HL-60 (cell line): ENCODE data around the gene MMP24.

Source experiments
- DNase-seq, 2 experiments: peaks; one replicate each; pipeline ENCODE4 v3.0.0-alpha.2; 2010 to 2020; ENCODE audit warnings: low read depth in 1 of 2, low spot score in 1 of 2
- H3K27ac ChIP-seq: fragments of 250-450 bp; sonication (Bioruptor Pico); replicated peaks from 2 replicates; pipeline ENCODE4 v1.5.1; 2020; ENCODE audit warnings: mild to moderate bottlenecking, moderate library complexity
- H3K27me3 ChIP-seq: fragments of 250-450 bp; sonication (Bioruptor Pico); 2 replicates; pipeline ENCODE4 v1.5.1; 2021; ENCODE audit warnings: mild to moderate bottlenecking, moderate library complexity; ENCODE audit not compliant: insufficient read depth, poor library complexity, severe bottlenecking
- H3K4me3 ChIP-seq: replicated peaks from 2 replicates; pipeline ENCODE4 v1.5.1; 2011; ENCODE audit warnings: mild to moderate bottlenecking, control low read depth, low read length; ENCODE audit not compliant: insufficient read depth
- GABPA ChIP-seq: IDR thresholded peaks from 2 replicates; pipeline ENCODE4 v1.6.1; 2012; ENCODE audit warnings: low read depth
- POLR2AphosphoS5 ChIP-seq: IDR thresholded peaks from 2 replicates; pipeline ENCODE4 v1.6.1; 2012; ENCODE audit warnings: low read depth
- SPI1 ChIP-seq: IDR thresholded peaks from 2 replicates; pipeline ENCODE4 v1.6.1; 2012; ENCODE audit warnings: low read depth, mild to moderate bottlenecking, borderline replicate concordance
- TF ChIP-seq, protein P1 (sequence below): IDR thresholded peaks from 2 replicates; pipeline ENCODE4 v1.6.1; 2012; ENCODE audit warnings: low read depth; ENCODE audit not compliant: insufficient replicate concordance
- TF ChIP-seq, protein P2 (sequence below): IDR thresholded peaks from one replicate; pipeline ENCODE4 v1.5.1; 2011; ENCODE audit warnings: low read length, control low read depth, inconsistent platforms; ENCODE audit not compliant: insufficient read depth

Gene MMP24

DNA sequence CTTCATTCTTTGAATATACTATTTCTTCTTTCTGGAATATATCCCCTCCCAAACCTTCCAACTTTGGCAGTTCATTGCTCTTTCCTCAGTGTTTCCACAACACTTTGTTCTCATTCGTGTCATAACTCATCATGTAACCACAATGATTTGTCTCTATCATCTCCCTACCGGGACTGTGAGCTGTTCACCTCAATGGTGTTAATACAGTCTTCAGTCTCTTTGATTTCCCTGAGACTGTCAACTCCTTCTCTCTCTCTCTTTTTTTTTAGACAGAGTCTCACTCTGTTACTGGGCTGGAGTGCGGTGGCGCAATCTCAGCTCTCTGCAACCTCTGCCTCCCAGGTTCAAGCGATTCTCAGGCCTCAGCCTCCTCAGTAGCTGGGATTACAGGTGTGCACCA lies 2.5 kb upstream of the MMP24 start:
- no peak overlapping the region for H3K27ac ChIP-seq
- no peak for TF ChIP-seq POLR2AphosphoS5
- TF ChIP-seq GABPA: no peak
- TF ChIP-seq SPI1: no peak
- TF ChIP-seq, protein P1, sequence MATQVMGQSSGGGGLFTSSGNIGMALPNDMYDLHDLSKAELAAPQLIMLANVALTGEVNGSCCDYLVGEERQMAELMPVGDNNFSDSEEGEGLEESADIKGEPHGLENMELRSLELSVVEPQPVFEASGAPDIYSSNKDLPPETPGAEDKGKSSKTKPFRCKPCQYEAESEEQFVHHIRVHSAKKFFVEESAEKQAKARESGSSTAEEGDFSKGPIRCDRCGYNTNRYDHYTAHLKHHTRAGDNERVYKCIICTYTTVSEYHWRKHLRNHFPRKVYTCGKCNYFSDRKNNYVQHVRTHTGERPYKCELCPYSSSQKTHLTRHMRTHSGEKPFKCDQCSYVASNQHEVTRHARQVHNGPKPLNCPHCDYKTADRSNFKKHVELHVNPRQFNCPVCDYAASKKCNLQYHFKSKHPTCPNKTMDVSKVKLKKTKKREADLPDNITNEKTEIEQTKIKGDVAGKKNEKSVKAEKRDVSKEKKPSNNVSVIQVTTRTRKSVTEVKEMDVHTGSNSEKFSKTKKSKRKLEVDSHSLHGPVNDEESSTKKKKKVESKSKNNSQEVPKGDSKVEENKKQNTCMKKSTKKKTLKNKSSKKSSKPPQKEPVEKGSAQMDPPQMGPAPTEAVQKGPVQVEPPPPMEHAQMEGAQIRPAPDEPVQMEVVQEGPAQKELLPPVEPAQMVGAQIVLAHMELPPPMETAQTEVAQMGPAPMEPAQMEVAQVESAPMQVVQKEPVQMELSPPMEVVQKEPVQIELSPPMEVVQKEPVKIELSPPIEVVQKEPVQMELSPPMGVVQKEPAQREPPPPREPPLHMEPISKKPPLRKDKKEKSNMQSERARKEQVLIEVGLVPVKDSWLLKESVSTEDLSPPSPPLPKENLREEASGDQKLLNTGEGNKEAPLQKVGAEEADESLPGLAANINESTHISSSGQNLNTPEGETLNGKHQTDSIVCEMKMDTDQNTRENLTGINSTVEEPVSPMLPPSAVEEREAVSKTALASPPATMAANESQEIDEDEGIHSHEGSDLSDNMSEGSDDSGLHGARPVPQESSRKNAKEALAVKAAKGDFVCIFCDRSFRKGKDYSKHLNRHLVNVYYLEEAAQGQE: no peak
- TF ChIP-seq, protein P2, sequence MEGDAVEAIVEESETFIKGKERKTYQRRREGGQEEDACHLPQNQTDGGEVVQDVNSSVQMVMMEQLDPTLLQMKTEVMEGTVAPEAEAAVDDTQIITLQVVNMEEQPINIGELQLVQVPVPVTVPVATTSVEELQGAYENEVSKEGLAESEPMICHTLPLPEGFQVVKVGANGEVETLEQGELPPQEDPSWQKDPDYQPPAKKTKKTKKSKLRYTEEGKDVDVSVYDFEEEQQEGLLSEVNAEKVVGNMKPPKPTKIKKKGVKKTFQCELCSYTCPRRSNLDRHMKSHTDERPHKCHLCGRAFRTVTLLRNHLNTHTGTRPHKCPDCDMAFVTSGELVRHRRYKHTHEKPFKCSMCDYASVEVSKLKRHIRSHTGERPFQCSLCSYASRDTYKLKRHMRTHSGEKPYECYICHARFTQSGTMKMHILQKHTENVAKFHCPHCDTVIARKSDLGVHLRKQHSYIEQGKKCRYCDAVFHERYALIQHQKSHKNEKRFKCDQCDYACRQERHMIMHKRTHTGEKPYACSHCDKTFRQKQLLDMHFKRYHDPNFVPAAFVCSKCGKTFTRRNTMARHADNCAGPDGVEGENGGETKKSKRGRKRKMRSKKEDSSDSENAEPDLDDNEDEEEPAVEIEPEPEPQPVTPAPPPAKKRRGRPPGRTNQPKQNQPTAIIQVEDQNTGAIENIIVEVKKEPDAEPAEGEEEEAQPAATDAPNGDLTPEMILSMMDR: no peak
- H3K4me3 ChIP-seq: no peak overlapping the region
- H3K27me3 ChIP-seq: peaks cover 20% of the 10 kb centered on the region
- DNase-seq: no peak

DNA sequence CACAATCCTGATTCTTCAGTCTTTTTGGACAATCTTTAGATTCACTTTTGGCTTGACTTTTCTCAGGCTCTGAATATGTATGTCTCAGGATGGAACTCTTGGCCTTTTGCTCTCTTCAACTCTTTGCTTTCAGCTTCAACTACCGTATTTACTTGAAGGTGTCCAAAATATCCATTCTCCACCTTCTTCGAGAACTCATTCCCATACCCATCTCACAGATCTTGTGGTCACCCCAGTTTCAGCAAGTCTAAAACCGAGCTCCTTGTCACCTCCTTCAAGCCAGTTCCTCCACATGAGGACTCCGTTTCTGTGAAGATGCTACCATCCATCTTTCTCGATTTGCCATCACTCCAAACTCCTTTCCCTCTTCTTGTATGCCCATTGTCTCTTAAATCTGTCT lies 2.0 kb upstream of the MMP24 start:
- Histone ChIP-seq H3K27ac (no peak overlapping the region), H3K4me3 (no peak overlapping the region), H3K27me3 (peaks cover 20% of the 10 kb centered on the region)
- DNase-seq: no peak
- TF ChIP-seq POLR2AphosphoS5: no peak

DNA sequence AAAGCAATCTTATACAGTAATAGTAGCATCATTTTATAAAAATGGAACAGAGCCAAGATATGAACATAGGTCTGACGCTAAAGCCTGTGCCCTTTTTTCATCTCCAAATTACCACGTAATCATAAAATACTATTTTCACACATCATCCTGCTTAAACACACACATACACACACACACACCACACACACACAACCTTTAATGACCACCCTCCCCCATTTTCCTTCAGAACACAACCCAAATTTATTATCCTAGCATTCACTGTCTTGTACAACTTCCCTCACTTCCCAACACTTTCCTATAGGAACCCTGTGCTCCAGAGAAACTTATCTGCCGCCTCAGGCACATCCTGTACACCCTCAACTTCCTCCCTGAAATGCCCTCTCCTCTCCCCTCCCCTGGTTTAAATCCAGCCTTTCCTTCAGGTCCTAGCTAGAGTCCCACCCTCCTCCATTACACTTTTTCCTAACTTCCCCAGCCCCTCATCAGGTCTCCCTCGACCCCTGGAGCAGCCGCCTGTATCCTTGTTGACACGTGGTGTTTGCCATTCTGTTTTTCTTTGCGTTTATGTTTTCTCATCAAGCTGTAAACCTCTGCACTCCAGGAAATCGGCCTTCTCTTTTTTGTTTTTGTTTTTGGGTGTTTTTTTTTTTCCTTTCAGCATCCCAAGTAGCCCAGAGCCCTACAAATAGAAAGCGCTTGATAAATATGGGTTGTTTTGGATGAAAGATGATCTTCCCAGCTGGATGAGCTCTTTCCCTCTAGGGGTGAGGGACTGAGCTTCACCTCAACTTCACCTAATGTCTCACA lies 968 bp upstream of the MMP24 start:
- no peak overlapping the region for H3K27ac ChIP-seq
- TF ChIP-seq GABPA (no peak), SPI1 (no peak), POLR2AphosphoS5 (no peak)
- TF ChIP-seq, protein P1: no peak
- TF ChIP-seq, protein P2: no peak
- no peak for DNase-seq
- no peak overlapping the region for H3K4me3 ChIP-seq
- peaks cover 20% of the 10 kb centered on the region for H3K27me3 ChIP-seq

DNA sequence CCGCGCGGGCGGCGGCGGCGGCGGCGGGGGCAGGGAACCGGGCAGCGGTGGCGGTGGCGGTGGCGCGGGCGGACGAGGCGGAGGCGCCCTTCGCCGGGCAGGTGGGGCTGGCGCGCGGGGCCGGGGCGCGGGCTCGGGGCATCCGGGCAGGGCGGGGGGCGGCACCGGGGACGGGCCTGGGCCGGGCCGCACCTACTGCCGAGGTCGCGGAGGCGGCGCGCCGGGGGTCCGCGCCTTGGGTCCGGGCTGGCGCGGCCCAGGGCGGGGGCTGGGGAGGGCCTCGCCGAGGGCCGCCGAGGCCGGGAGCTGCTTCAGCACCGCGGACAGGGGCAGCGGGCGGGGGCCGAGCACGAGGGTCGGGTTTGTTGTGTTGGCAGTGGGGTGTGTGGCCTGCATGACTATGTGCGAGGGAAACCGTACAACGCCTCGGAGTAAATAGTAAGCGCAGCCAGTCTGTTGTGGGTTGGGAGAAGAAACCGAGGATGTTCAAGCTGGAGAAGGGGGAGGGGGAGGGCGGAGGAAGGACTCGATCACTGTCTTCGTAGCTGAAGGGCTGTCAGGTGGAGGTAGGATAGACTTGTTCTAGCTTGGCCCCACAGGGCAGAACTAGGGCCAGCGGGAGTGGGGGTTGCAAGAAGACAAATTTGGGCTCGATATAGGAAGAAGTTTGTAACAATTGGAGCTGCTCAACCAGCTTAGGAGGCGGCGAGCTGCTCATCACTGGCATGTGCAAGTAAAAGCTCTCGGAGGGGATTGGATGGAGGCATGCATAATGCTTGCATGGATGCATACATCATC lies 593 bp downstream of the MMP24 start:
- TF ChIP-seq POLR2AphosphoS5: no peak
- TF ChIP-seq, protein P1: peak; percentile 95
- DNase-seq: no peak
- Histone ChIP-seq H3K4me3 (no peak overlapping the region), H3K27me3 (peaks cover 20% of the 10 kb centered on the region), H3K27ac (no peak overlapping the region)
